GM23338 (cell line): ENCODE results near the gene SLX9. TPM values are rescaled to one million over a fixed set of nuclear protein-coding genes. Genes with fewer than 3 reads are reported as not detected.

Experiments used
- ATAC-seq: fragments of 200-7000 bp; cut with Tn5 transposase; 3 replicates; pipeline ENCODE4 v1.9.1; 2020
- DNase-seq: peaks from one replicate; pipeline ENCODE4 v3.0.0-alpha.2; 2015; ENCODE audit warnings: low spot score
- H2AFZ ChIP-seq: fragments of 200-600 bp; sonication (generic); 2 replicates; pipeline ENCODE4 v1.8.0; 2016; ENCODE audit warnings: antibody characterized with exemption, mild to moderate bottlenecking, moderate library complexity
- H3F3A ChIP-seq: fragments of 200-600 bp; sonication (generic); replicated peaks from 2 replicates; pipeline ENCODE4 v1.8.0; 2017; ENCODE audit warnings: antibody characterized with exemption, mixed run types, low read depth
- H3K27ac ChIP-seq: fragments of 200-600 bp; sonication (generic); 2 replicates; pipeline ENCODE4 v1.6.1; 2016; ENCODE audit warnings: low read depth
- H3K27me3 ChIP-seq: fragments of 200-600 bp; sonication (generic); 2 replicates; pipeline ENCODE4 v1.8.0; 2016; ENCODE audit warnings: mild to moderate bottlenecking, mixed run types, moderate library complexity; ENCODE audit not compliant: insufficient read depth
- H3K36me3 ChIP-seq: fragments of 200-600 bp; sonication (generic); 2 replicates; pipeline ENCODE4 v1.8.0; 2016; ENCODE audit warnings: mild to moderate bottlenecking; ENCODE audit not compliant: insufficient read depth
- H3K4me1 ChIP-seq: fragments of 200-600 bp; sonication (generic); 2 replicates; pipeline ENCODE4 v1.8.0; 2016; ENCODE audit warnings: mild to moderate bottlenecking, moderate library complexity; ENCODE audit not compliant: insufficient read depth
- H3K4me2 ChIP-seq: fragments of 200-600 bp; sonication (generic); 2 replicates; pipeline ENCODE4 v1.7.1; 2017; ENCODE audit warnings: mixed run types
- H3K4me3 ChIP-seq: fragments of 200-600 bp; sonication (generic); 2 replicates; pipeline ENCODE4 v1.6.1; 2016; ENCODE audit warnings: mixed run types
- H3K79me2 ChIP-seq: fragments of 200-600 bp; sonication (generic); replicated peaks from 2 replicates; pipeline ENCODE4 v1.8.0; 2017; ENCODE audit warnings: mild to moderate bottlenecking; ENCODE audit not compliant: insufficient read depth
- H3K9me2 ChIP-seq: fragments of 200-600 bp; sonication (generic); 2 replicates; pipeline ENCODE4 v1.8.0; 2017; ENCODE audit not compliant: insufficient read depth
- H4K20me1 ChIP-seq: fragments of 200-600 bp; sonication (generic); replicated peaks from 2 replicates; pipeline ENCODE4 v1.8.0; 2017; ENCODE audit warnings: mild to moderate bottlenecking; ENCODE audit not compliant: insufficient read depth
- H3K27ac Mint-ChIP-seq: 2 replicates; pipeline ENCODE4 v1.8.0; 2020; ENCODE audit warnings: inconsistent platforms, mild to moderate bottlenecking, moderate library complexity, mixed read lengths
- H3K27me3 Mint-ChIP-seq: 3 replicates; pipeline ENCODE4 v1.8.0; 2022; ENCODE audit warnings: low read depth, mild to moderate bottlenecking, moderate library complexity, mixed read lengths, inconsistent platforms; ENCODE audit not compliant: insufficient read depth, poor library complexity
- H3K36me3 Mint-ChIP-seq: 3 replicates; pipeline ENCODE4 v1.8.0; 2021; ENCODE audit warnings: low read depth, mild to moderate bottlenecking, inconsistent platforms, moderate library complexity, mixed read lengths
- H3K4me1 Mint-ChIP-seq: 3 replicates; pipeline ENCODE4 v1.8.0; 2020; ENCODE audit warnings: mild to moderate bottlenecking, inconsistent platforms, mixed read lengths
- H3K4me3 Mint-ChIP-seq: 3 replicates; pipeline ENCODE4 v1.8.0; 2021; ENCODE audit warnings: moderate library complexity, mild to moderate bottlenecking, inconsistent platforms, mixed read lengths
- H3K9me3 Mint-ChIP-seq: 3 replicates; pipeline ENCODE4 v1.8.0; 2020; ENCODE audit warnings: moderate library complexity, mild to moderate bottlenecking, inconsistent platforms, mixed read lengths
- CREB1 ChIP-seq: fragments of 250-450 bp; sonication (Bioruptor Pico); IDR thresholded peaks from 2 replicates; pipeline ENCODE4 v1.5.0; 2020; ENCODE audit warnings: low read depth, mild to moderate bottlenecking, moderate library complexity
- ETS1 ChIP-seq: IDR thresholded peaks from 2 replicates; pipeline ENCODE4 v1.6.1; 2016; ENCODE audit warnings: antibody characterized with exemption
- EZH2 ChIP-seq: fragments of 200-600 bp; sonication (generic); IDR thresholded peaks from one replicate; pipeline ENCODE4 v1.8.0; 2017; ENCODE audit warnings: antibody characterized with exemption, mild to moderate bottlenecking, low read depth; ENCODE audit not compliant: unreplicated experiment
- EZH2phosphoT487 ChIP-seq: fragments of 200-600 bp; sonication (generic); IDR thresholded peaks from one replicate; pipeline ENCODE4 v1.8.1; 2018; ENCODE audit warnings: antibody characterized with exemption; ENCODE audit not compliant: unreplicated experiment
- JUNB ChIP-seq: IDR thresholded peaks from one replicate; pipeline ENCODE4 v1.6.1; 2016; ENCODE audit warnings: antibody characterized with exemption; ENCODE audit not compliant: unreplicated experiment
- NANOG ChIP-seq: IDR thresholded peaks from 2 replicates; pipeline ENCODE4 v1.6.1; 2016; ENCODE audit warnings: antibody characterized with exemption, borderline replicate concordance
- POLR2AphosphoS5 ChIP-seq: IDR thresholded peaks from 2 replicates; pipeline ENCODE4 v1.6.1; 2016; ENCODE audit warnings: antibody characterized with exemption, low read depth
- REST ChIP-seq: IDR thresholded peaks from one replicate; pipeline ENCODE4 v1.6.1; 2018; ENCODE audit warnings: antibody characterized with exemption; ENCODE audit not compliant: unreplicated experiment
- STAT1 ChIP-seq: IDR thresholded peaks from one replicate; pipeline ENCODE4 v1.6.1; 2016; ENCODE audit warnings: antibody characterized with exemption; ENCODE audit not compliant: unreplicated experiment
- ZNF114 ChIP-seq: fragments of 250-450 bp; sonication (Bioruptor Pico); IDR thresholded peaks from 2 replicates; pipeline ENCODE4 v1.5.0; 2020; ENCODE audit warnings: mild to moderate bottlenecking, moderate library complexity
- ZNF331 ChIP-seq: fragments of 250-450 bp; sonication (Bioruptor Pico); IDR thresholded peaks from 2 replicates; pipeline ENCODE4 v1.5.0; 2020; ENCODE audit warnings: low read depth, mild to moderate bottlenecking, moderate library complexity
- polyA plus RNA-seq: library from polyadenylated mRNA; unstranded; fragments of >200 nt; fragmentation: Nextera tagmentation; extraction: Ambion mirVana; gene quantifications from 2 replicates; pipeline ENCODE4 v1.2.1, GENCODE V29; 2016
- total RNA-seq: library from RNA; depleted of rRNA; stranded (reverse); fragments of >200 nt; shearing (Covaris generic); gene quantifications from 2 replicates; pipeline ENCODE4 v1.2.3, GENCODE V29; 2014
- TF ChIP-seq, protein P1 (sequence below): fragments of 250-450 bp; sonication (Bioruptor Pico); IDR thresholded peaks from 2 replicates; pipeline ENCODE4 v1.5.0; 2020; ENCODE audit warnings: mild to moderate bottlenecking, moderate library complexity
- TF ChIP-seq, protein P2 (sequence below), 2 experiments: fragments of 200-600 bp in 1 of 2; sonication (generic) in 1 of 2; conservative IDR thresholded peaks; 2 replicates each; pipeline versions ENCODE4 v1.5.1 to v1.6.1; 2016 to 2017; ENCODE audit warnings: antibody characterized with exemption in 2 of 2, low read depth in 2 of 2, mild to moderate bottlenecking in 2 of 2, moderate library complexity in 1 of 2

The SLX9 gene
- total and polyA plus RNA-seq, 2 experiments from 2014 or later, result 41.5 to 46.9 TPM

- peaks cover 6% of the 10 kb centered on the region; the same call in 2 of the 3 replicates for H3K4me1 Mint-ChIP-seq
- no peaks in the 10 kb centered on the region for H3K9me3 Mint-ChIP-seq
- Histone ChIP-seq H3K4me2 (no peak overlapping the region), H3K27ac (no peak overlapping the region; the same call in 1 of the 2 replicates), H3K36me3 (peaks cover 13% of the 10 kb centered on the region; the same call in 1 of the 2 replicates), H3F3A (no peaks in the 10 kb centered on the region), H2AFZ (no peak overlapping the region), H3K79me2 (peaks cover 51% of the 10 kb centered on the region), H3K4me3 (no peak overlapping the region), H4K20me1 (peaks cover 25% of the 10 kb centered on the region), H3K9me2 (no peaks in the 10 kb centered on the region), H3K27me3 (no peaks in the 10 kb centered on the region), H3K4me1 (no peaks in the 10 kb centered on the region)
- H3K27ac Mint-ChIP-seq, result no peak overlapping the region
- peaks cover 2% of the 10 kb centered on the region for H3K27me3 Mint-ChIP-seq
- DNase-seq (no peak), ATAC-seq (no peak)
- TF ChIP-seq ZNF114 (CRISPR knock-in tag), result no peak
- TF ChIP-seq, protein P1, sequence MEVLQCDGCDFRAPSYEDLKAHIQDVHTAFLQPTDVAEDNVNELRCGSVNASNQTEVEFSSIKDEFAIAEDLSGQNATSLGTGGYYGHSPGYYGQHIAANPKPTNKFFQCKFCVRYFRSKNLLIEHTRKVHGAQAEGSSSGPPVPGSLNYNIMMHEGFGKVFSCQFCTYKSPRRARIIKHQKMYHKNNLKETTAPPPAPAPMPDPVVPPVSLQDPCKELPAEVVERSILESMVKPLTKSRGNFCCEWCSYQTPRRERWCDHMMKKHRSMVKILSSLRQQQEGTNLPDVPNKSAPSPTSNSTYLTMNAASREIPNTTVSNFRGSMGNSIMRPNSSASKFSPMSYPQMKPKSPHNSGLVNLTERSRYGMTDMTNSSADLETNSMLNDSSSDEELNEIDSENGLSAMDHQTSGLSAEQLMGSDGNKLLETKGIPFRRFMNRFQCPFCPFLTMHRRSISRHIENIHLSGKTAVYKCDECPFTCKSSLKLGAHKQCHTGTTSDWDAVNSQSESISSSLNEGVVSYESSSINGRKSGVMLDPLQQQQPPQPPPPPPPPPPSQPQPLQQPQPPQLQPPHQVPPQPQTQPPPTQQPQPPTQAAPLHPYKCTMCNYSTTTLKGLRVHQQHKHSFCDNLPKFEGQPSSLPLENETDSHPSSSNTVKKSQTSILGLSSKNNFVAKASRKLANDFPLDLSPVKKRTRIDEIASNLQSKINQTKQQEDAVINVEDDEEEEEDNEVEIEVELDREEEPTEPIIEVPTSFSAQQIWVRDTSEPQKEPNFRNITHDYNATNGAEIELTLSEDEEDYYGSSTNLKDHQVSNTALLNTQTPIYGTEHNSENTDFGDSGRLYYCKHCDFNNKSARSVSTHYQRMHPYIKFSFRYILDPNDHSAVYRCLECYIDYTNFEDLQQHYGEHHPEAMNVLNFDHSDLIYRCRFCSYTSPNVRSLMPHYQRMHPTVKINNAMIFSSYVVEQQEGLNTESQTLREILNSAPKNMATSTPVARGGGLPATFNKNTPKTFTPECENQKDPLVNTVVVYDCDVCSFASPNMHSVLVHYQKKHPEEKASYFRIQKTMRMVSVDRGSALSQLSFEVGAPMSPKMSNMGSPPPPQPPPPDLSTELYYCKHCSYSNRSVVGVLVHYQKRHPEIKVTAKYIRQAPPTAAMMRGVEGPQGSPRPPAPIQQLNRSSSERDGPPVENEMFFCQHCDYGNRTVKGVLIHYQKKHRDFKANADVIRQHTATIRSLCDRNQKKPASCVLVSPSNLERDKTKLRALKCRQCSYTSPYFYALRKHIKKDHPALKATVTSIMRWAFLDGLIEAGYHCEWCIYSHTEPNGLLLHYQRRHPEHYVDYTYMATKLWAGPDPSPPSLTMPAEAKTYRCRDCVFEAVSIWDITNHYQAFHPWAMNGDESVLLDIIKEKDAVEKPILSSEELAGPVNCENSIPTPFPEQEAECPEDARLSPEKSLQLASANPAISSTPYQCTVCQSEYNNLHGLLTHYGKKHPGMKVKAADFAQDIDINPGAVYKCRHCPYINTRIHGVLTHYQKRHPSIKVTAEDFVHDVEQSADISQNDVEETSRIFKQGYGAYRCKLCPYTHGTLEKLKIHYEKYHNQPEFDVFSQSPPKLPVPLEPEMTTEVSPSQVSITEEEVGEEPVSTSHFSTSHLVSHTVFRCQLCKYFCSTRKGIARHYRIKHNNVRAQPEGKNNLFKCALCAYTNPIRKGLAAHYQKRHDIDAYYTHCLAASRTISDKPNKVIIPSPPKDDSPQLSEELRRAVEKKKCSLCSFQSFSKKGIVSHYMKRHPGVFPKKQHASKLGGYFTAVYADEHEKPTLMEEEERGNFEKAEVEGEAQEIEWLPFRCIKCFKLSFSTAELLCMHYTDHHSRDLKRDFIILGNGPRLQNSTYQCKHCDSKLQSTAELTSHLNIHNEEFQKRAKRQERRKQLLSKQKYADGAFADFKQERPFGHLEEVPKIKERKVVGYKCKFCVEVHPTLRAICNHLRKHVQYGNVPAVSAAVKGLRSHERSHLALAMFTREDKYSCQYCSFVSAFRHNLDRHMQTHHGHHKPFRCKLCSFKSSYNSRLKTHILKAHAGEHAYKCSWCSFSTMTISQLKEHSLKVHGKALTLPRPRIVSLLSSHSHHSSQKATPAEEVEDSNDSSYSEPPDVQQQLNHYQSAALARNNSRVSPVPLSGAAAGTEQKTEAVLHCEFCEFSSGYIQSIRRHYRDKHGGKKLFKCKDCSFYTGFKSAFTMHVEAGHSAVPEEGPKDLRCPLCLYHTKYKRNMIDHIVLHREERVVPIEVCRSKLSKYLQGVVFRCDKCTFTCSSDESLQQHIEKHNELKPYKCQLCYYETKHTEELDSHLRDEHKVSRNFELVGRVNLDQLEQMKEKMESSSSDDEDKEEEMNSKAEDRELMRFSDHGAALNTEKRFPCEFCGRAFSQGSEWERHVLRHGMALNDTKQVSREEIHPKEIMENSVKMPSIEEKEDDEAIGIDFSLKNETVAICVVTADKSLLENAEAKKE (CRISPR knock-in tag), result no peak
- no peak for TF ChIP-seq ETS1
- TF ChIP-seq CREB1, result no peak
- TF ChIP-seq, protein P2, sequence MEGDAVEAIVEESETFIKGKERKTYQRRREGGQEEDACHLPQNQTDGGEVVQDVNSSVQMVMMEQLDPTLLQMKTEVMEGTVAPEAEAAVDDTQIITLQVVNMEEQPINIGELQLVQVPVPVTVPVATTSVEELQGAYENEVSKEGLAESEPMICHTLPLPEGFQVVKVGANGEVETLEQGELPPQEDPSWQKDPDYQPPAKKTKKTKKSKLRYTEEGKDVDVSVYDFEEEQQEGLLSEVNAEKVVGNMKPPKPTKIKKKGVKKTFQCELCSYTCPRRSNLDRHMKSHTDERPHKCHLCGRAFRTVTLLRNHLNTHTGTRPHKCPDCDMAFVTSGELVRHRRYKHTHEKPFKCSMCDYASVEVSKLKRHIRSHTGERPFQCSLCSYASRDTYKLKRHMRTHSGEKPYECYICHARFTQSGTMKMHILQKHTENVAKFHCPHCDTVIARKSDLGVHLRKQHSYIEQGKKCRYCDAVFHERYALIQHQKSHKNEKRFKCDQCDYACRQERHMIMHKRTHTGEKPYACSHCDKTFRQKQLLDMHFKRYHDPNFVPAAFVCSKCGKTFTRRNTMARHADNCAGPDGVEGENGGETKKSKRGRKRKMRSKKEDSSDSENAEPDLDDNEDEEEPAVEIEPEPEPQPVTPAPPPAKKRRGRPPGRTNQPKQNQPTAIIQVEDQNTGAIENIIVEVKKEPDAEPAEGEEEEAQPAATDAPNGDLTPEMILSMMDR (conservative IDR thresholded peaks at IDR 0.05; ENCODE audit: low read depth in 2 of 2), result no peak
- TF ChIP-seq REST, result no peak
- no peak for TF ChIP-seq POLR2AphosphoS5
- TF ChIP-seq JUNB, result no peak
- TF ChIP-seq EZH2phosphoT487, result no peak
- no peak for TF ChIP-seq NANOG
- TF ChIP-seq STAT1, result no peak
- TF ChIP-seq EZH2, result no peak
- TF ChIP-seq ZNF331 (CRISPR knock-in tag), result no peak
- no peak overlapping the region for H3K4me3 Mint-ChIP-seq
- H3K36me3 Mint-ChIP-seq, result peaks cover 43% of the 10 kb centered on the region
Observed at GRCh38 chr21:44964381-44964780, 24.6 kb downstream of the SLX9 start.
